ENCODE data around the gene DZIP3. TPM values are rescaled to one million over a fixed set of nuclear protein-coding genes. Genes with fewer than 3 reads are reported as not detected.

The DZIP3 gene
- total and polyA plus RNA-seq, 9 donors: 5.0 to 20.5 (median 13.0) TPM

- TF ChIP-seq POLR2A (IDR thresholded peaks at IDR 0.05) (no peak), CTCF (IDR thresholded peaks at IDR 0.05) (no peak), EP300 (IDR thresholded peaks at IDR 0.05) (no peak)
- WGBS, 3 donors: 97 to 98% (median 97%) methylated on average over 2 of the region's 2 CpGs
- no peak for DNase-seq
- intact Hi-C loops (cut with DNase I): loop anchor here in 1 of 4 donors (5.0 kb wide), 1 partner anchor 57 kb away; no protein-coding TSS in a partner anchor
- Histone ChIP-seq H3K36me3 (no peaks in the 10 kb centered on the region), H3K4me1 (ENCODE audit: insufficient read depth) (no peaks in the 10 kb centered on the region), H3K9me3 (no peaks in the 10 kb centered on the region), H3K27me3 (no peaks in the 10 kb centered on the region), H3K27ac (no peak overlapping the region), H3K4me3 (no peak overlapping the region)
These were observed 40.6 kb upstream of the DZIP3 start for GRCh38 chr3:108548886-108549285.

- no peak overlapping the region for H3K27ac ChIP-seq
These were observed 37.0 kb upstream of the DZIP3 start for GRCh38 chr3:108552267-108553159.

GRCh38 chr3:108554229-108554628 is 35.3 kb upstream of the DZIP3 start:
- no peaks in the 10 kb centered on the region for H3K27me3 ChIP-seq
- H3K9me3 ChIP-seq: no peaks in the 10 kb centered on the region
- H3K27ac ChIP-seq: no peak overlapping the region
- TF ChIP-seq EP300 (IDR thresholded peaks at IDR 0.05): no peak
- no peak for TF ChIP-seq CTCF (IDR thresholded peaks at IDR 0.05)
- no peak for TF ChIP-seq POLR2A (IDR thresholded peaks at IDR 0.05)
- no peaks in the 10 kb centered on the region for H3K4me1 ChIP-seq (ENCODE audit: insufficient read depth)
- intact Hi-C loops (cut with DNase I): loop anchor here in 3 of 4 donors (5.0 to 10.0 kb wide), 3 partner anchors 59 to 69 kb away; no protein-coding TSS in a partner anchor
- H3K36me3 ChIP-seq: no peaks in the 10 kb centered on the region
- H3K4me3 ChIP-seq: no peak overlapping the region
- no peak for DNase-seq

More at GRCh38 chr3:108552267-108553159, 37.0 kb upstream of the DZIP3 start:
- Histone ChIP-seq H3K4me1 (ENCODE audit: insufficient read depth) (no peaks in the 10 kb centered on the region), H3K4me3 (no peak overlapping the region), H3K27me3 (no peaks in the 10 kb centered on the region), H3K36me3 (no peaks in the 10 kb centered on the region), H3K9me3 (no peaks in the 10 kb centered on the region)
- TF ChIP-seq POLR2A (IDR thresholded peaks at IDR 0.05) (no peak), CTCF (IDR thresholded peaks at IDR 0.05) (peak in 1 of 3 donors; percentile 23), EP300 (IDR thresholded peaks at IDR 0.05) (no peak)
- 37 to 43% (median 43%) methylated on average over 4 of the region's 4 CpGs for WGBS, 3 donors
- intact Hi-C loops (cut with DNase I): loop anchor here in 3 of 4 donors (5.0 to 10.0 kb wide), 3 partner anchors 58 to 68 kb away; no protein-coding TSS in a partner anchor
- DNase-seq: no peak

GRCh38 chr3:108554913-108555571 is 34.5 kb upstream of the DZIP3 start:
- H3K4me1 ChIP-seq (ENCODE audit: insufficient read depth): no peaks in the 10 kb centered on the region
- no peak overlapping the region for H3K27ac ChIP-seq
- no peak for TF ChIP-seq EP300 (IDR thresholded peaks at IDR 0.05)
- TF ChIP-seq CTCF (IDR thresholded peaks at IDR 0.05): no peak
- TF ChIP-seq POLR2A (IDR thresholded peaks at IDR 0.05): no peak
- no peak overlapping the region for H3K4me3 ChIP-seq
- 45 to 52% (median 51%) methylated on average over 3 of the region's 3 CpGs for WGBS, 3 donors
- intact Hi-C loops (cut with DNase I): loop anchor here in 3 of 4 donors (5.0 to 10.0 kb wide), 3 partner anchors 60 to 70 kb away; no protein-coding TSS in a partner anchor
- H3K36me3 ChIP-seq: no peaks in the 10 kb centered on the region
- no peaks in the 10 kb centered on the region for H3K9me3 ChIP-seq
- DNase-seq: no peak
- H3K27me3 ChIP-seq: no peaks in the 10 kb centered on the region
